GM21423 (cell line): Measurements from ENCODE around the gene TUBA3D.
"Not testable (repeated sequence)": the region's sequence is repeated elsewhere in the genome, so short reads cannot be mapped to it uniquely, and the experiment has no call there.

Experiments used
- ATAC-seq: cut with Tn5 transposase; IDR thresholded peaks from one replicate; pipeline ENCODE4 v1.9.1; 2021; ENCODE audit warnings: mild to moderate bottlenecking, moderate library complexity; ENCODE audit not compliant: unreplicated experiment

TUBA3D gene

DNA sequence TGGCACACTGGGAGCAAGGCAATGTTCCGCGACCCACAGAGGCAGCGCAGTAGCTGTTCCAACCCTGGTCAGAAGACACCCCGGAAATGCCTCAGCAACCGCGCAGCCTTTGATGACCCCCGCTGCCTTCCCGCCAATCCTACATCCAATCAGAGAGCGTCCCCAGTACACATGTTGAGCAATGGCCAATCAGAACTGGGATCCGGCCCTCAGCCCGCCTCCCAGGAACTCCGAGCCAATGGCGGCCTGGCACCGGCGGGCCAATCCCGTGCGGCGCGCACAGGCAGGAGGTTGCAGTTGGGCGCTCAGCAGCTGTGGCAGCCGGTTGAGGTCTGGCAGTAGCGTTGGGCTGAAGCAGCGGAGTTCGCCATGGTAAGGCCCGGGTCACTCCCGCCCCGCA lies at the start of gene TUBA3D:
TUBA3D (plus strand) TSS at position 289 of the 400 bp plus-strand sequence; CDS start at position 370, 81 bp downstream.
- no peak for ATAC-seq

GRCh38 chr2:131426727-131427126 lies 49.2 kb upstream of the TUBA3D start:
- ATAC-seq: no peak

GRCh38 chr2:131431336-131431735 lies 44.6 kb upstream of the TUBA3D start:
- no peak for ATAC-seq

DNA sequence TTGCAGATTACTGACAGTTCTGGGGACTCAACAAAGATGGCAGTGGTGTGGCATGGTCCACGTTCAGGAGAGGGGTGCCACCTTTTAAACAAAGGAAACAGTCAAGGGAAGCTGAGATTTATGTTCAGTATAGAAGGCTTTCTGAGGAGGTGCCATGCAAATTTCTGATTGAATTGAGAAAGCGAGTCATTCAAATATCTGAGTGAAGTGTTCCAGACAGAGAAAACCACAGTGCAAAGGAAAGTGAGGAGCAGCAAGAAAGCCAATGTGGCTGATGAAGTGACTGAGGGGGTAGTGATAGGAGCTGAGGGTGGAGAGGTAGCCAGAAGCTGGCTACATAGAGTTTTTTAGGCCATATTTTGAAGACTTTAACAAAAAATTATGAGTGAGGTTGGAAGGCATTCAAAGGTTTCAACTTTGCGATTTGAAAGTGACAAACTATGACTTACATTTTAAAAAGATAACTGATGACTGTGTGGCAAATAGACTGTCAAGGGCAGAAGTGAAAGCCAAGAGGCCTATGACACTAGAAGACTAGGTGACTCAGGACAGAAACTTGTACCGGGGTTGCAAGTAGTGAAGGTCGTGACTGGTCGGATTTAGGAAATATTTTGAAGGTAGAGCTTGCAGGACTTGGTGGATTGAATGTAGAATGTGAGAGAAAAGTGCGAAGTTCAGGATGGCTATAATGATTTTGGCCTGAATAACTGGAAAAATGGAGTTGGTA lies 35.0 kb upstream of the TUBA3D start:
- not testable (repeated sequence) for ATAC-seq

DNA sequence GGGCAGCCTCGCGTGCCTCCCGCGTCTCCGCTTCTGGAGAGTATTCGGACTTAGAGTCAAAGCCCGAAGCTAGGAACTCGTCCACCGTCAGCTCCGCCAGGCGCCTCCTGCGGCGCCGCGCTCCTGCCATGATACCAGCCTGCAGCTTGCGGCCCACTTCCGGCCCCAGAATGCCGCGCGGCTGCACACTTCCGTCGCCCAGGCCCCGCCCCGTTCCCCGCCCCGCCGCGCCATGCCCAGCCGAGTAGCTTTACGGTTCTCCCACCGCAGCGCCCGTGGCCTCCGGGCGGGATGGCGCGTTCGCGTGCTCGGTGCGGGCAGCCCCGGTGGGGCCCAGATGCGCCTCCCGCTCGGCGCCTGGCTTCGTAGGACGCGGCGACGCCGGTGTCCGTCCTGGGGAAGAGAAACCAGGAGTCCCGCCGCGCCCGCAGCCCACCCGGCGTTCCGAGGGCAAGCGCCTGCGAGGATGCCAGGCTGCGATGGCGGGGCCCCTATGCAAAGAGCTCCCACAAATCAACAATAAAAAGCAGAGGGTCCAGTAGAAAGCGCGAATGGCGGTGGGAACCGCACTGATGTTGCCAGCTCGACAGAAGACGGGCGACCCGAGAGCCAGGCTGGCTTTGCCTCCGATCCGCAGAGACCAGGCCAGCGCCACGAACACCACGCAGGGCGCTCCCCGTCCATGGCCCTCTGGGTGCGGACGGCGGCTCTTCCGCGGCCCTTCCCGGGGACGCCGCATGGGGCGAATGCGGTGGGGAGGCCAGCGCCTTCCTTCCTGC lies 31.0 kb upstream of the TUBA3D start:
- not testable (repeated sequence) for ATAC-seq

DNA sequence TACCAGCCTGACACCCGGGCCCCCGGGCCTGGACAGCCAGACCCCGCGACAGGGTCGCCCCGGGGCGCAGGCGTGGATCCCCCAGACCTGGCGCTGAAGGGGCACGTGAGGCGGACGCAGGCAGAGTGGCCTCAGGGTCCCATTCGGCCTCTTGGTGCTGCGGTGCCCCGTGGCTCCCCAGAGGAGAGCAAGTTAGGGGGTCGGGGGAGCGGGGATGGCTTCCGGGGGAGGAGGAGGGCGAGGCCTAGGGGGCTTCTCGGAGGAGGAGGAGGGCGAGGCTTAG lies 30.5 kb upstream of the TUBA3D start:
- not testable (repeated sequence) for ATAC-seq

DNA sequence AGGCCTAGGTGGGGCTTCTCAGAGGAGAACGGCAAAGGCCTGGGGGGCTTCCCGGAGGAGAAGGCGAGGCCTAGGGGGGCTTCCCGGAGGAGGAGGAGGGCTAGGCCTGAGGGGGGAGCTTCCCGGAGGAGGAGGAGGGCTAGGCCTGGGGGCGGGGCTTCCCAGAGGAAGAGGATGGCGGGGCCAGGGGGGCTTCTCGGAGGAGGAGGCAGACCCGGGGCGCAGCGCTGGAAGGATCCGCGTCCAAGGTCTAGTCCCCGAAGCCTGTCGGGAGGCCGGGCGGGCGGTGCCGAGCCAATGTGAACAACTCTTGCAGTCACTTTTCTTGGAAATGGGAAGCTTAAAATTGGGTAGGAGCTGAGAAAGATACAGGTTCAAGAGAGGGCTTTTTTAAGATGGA lies 30.0 kb upstream of the TUBA3D start:
- ATAC-seq: no peak

GRCh38 chr2:131447981-131448380 lies 27.9 kb upstream of the TUBA3D start:
- ATAC-seq: not testable (repeated sequence)

DNA sequence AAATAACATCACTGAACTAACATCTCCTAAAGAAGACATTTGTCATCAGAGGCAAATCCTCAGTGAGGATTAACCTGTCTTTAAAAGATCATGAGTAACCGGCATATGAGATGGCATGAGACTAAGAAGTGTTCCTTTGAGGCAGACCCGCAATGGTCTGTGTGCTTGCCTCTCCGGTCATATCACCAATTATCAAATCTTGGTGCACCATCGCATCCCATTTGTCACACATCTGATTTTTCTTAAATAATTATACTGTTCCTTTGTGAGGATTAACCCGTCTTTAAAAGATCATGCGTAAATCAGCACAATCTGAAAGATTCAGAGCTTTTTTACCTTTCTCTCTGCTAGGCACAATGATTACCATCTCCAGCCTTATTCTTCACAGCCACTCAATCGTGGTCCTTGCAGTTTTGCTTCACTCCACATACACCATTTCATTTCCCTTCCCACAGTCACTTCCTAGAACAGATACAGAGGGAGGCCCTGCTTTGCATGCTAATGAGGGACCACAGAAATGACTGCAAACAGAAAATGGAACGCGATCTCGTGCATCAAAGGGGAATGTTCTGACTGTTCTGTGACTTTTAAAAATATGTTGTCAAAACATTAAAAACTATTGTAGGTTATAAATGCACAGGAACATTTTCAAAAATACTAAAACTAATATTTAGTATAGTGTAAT lies 24.5 kb upstream of the TUBA3D start:
- peak; percentile 66 for ATAC-seq

GRCh38 chr2:131454914-131455313 lies 21.0 kb upstream of the TUBA3D start:
- not testable (repeated sequence) for ATAC-seq

DNA sequence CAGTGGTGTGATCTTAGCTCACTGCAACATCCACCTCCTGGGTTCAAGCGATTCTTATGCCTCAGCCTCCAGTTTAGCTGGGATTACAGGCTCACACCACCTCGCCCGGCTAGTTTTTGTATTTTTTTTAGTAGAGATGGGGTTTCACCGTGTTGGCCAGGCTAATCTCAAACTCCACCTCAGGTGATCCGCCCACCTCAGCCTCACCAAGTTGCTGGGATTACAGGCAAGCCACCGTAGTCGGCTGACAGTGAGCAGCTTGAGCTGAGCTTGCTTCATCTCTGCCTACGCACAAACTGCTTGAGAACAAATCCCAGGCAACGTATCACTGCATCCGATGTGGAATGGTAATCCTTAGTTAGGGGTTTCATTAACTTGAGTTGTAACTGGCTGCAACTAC lies 8.2 kb upstream of the TUBA3D start:
- not testable (repeated sequence) for ATAC-seq

DNA sequence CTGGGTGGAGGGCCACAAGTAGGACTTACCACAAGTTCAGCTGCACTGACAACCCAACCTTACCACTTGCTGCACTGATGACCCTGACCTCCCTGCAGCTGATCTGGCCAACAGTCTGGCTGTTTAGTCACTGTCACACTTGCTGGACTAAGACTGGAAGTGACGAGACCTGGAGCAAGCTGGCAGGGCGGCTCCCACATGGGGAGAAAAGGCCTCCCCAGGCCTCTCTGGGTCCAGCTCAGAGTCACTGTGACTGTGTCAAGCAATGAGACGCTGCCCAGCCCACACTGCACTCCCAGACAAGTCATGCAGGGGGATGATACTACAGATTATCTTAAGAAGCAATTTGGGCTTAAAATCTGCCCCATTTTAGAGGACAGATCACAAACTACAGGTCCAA lies 5.0 kb upstream of the TUBA3D start:
- not testable (repeated sequence) for ATAC-seq

- ATAC-seq: not testable (repeated sequence)
Measured at GRCh38 chr2:131471624-131472023, 4.3 kb upstream of the TUBA3D start.

- not testable (repeated sequence) for ATAC-seq
Measured at GRCh38 chr2:131473266-131473665, 2.7 kb upstream of the TUBA3D start.

- not testable (repeated sequence) for ATAC-seq
Measured at GRCh38 chr2:131476363-131476762, 444 bp downstream of the TUBA3D start.

DNA sequence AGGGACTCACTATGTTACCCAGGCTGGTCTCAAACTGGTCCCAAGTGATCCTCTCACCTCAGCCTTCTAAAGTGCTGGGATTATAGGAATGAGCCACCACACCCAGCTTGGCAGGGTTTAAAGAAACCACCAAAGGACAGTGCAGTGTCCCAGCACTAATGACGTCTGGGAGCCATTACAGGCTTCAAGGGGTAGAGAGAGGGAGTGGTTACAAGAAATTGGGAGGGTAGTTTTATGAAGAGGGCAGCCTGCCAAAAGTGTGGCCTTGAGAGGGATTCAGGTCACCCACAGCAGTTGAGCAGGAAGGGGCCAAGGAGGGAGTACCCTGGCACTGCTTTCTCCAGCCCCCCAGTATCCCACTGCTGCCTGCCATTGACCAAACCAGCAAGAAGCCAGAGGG lies 1.3 kb downstream of the TUBA3D start:
- ATAC-seq: not testable (repeated sequence)

GRCh38 chr2:131478074-131478849 lies 2.3 kb downstream of the TUBA3D start:
- ATAC-seq: not testable (repeated sequence)

DNA sequence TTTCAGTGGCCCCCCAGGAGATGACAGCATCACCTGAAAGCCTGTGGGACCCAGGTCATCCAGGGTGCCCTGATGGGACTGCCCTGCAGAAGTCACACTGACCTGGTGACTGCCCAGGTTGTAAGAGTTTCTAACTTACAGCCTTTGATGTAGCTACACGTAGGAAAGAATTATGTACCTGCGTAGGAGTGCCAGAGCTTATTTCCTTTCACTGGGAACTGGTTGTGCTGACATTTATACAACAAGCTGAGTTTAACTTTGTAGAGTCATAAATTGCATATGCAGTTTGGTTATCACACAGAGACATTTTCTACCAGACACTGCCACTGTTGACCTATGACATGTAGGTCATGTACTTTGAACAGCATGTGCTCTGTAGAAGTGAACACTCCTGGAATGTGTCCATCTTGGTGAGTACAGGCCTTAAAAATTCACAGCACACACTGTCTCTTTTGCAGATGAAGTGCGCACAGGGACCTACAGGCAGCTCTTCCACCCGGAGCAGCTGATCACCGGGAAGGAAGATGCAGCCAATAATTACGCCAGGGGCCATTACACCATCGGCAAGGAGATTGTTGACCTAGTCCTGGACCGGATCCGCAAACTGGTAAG lies 3.0 kb downstream of the TUBA3D start:
- not testable (repeated sequence) for ATAC-seq

- ATAC-seq: not testable (repeated sequence)
Measured at GRCh38 chr2:131480351-131480750, 4.4 kb downstream of the TUBA3D start.

DNA sequence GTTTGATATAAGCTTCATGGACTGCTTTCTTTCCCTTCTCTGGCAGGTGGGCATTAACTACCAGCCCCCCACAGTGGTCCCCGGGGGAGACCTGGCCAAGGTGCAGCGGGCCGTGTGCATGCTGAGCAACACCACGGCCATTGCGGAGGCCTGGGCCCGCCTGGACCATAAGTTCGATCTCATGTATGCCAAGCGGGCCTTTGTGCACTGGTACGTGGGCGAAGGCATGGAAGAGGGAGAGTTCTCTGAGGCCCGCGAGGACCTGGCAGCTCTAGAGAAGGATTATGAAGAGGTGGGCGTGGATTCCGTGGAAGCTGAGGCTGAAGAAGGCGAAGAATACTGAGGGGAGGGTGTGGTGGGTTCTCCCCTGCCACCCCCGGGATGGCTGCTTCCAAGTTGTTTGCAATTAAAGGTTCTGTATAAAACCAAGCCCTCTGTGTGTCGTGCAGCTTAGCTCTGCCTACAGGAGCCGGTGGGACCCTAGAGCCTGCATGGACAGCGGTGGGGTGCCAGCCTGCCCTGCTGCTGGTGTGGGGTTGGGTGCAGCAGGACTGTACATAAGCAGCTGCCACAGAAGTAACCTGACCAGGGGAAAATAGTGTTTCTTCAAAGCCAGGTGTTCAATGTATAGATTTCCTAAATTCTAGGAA lies 6.7 kb downstream of the TUBA3D start:
- not testable (repeated sequence) for ATAC-seq
